Neuronal stem cell (in vitro differentiated cells): Measurements from ENCODE around the gene FGGY.

ENCODE experiments used
- DNase-seq: peaks from one replicate; pipeline ENCODE4 v3.0.0-alpha.2; 2013; ENCODE audit warnings: low spot score
- H2AFZ ChIP-seq: one replicate; pipeline ENCODE4 v1.6.1; 2013; ENCODE audit warnings: mild to moderate bottlenecking, low read length, inconsistent platforms
- H2AK5ac ChIP-seq: 2 replicates; pipeline ENCODE4 v1.6.1; 2013; ENCODE audit warnings: low read depth, mild to moderate bottlenecking, inconsistent platforms, low read length, moderate library complexity, mixed read lengths
- H2BK120ac ChIP-seq: 2 replicates; pipeline ENCODE4 v1.6.1; 2013; ENCODE audit warnings: low read depth, mild to moderate bottlenecking, inconsistent platforms, low read length, moderate library complexity, mixed read lengths
- H2BK12ac ChIP-seq: one replicate; pipeline ENCODE4 v1.6.1; 2013; ENCODE audit warnings: low read length, inconsistent platforms
- H2BK15ac ChIP-seq: 2 replicates; pipeline ENCODE4 v1.6.1; 2013; ENCODE audit warnings: mild to moderate bottlenecking, low read length, inconsistent platforms, mixed read lengths
- H2BK5ac ChIP-seq: one replicate; pipeline ENCODE4 v1.6.1; 2013; ENCODE audit warnings: inconsistent platforms, mild to moderate bottlenecking, low read length, moderate library complexity
- H3K14ac ChIP-seq: one replicate; pipeline ENCODE4 v1.6.1; 2013; ENCODE audit warnings: low read length, inconsistent platforms
- H3K18ac ChIP-seq: 2 replicates; pipeline ENCODE4 v1.6.1; 2013; ENCODE audit warnings: low read length, inconsistent platforms
- H3K23ac ChIP-seq: 2 replicates; pipeline ENCODE4 v1.6.1; 2013; ENCODE audit warnings: low read depth, mild to moderate bottlenecking, mixed read lengths, low read length, inconsistent platforms; ENCODE audit not compliant: poor library complexity
- H3K27ac ChIP-seq: replicated peaks from 3 replicates; pipeline ENCODE4 v1.5.1; 2013; ENCODE audit warnings: low read length, inconsistent platforms
- H3K27me3 ChIP-seq, 3 experiments: 2 replicates each; pipeline ENCODE4 v1.6.1; 2013; ENCODE audit warnings: low read length in 3 of 3, mild to moderate bottlenecking in 2 of 3, inconsistent platforms in 1 of 3, low read depth in 1 of 3, mixed read lengths in 1 of 3, moderate library complexity in 1 of 3; ENCODE audit not compliant: control insufficient read depth in 3 of 3, insufficient read depth in 3 of 3
- H3K36me3 ChIP-seq, 2 donors: replicated peaks in 1 of 2; 2 replicates each; pipeline ENCODE4 v1.6.1; 2013; ENCODE audit warnings: low read length in 2 of 2; ENCODE audit not compliant: control insufficient read depth in 2 of 2, insufficient read depth in 2 of 2
- H3K4ac ChIP-seq: 2 replicates; pipeline ENCODE4 v1.6.1; 2013; ENCODE audit warnings: inconsistent platforms, mild to moderate bottlenecking, low read length, moderate library complexity
- H3K4me1 ChIP-seq, 2 donors: 1 replicate in 1 of 2; 2 replicates in 1 of 2; pipeline ENCODE4 v1.6.1; 2013; ENCODE audit warnings: low read length in 2 of 2, low read depth in 1 of 2; ENCODE audit not compliant: control insufficient read depth in 2 of 2, insufficient read depth in 1 of 2
- H3K4me2 ChIP-seq: one replicate; pipeline ENCODE4 v1.6.1; 2013; ENCODE audit warnings: mild to moderate bottlenecking, low read length, inconsistent platforms; ENCODE audit not compliant: insufficient read depth, poor library complexity, severe bottlenecking
- H3K4me3 ChIP-seq, 2 donors: 2 replicates each; pipeline ENCODE4 v1.5.1; 2013; ENCODE audit warnings: low read length in 2 of 2, mild to moderate bottlenecking in 2 of 2, inconsistent platforms in 1 of 2, moderate library complexity in 1 of 2
- H3K79me1 ChIP-seq: one replicate; pipeline ENCODE4 v1.6.1; 2013; ENCODE audit warnings: low read depth, mild to moderate bottlenecking, inconsistent platforms, low read length, moderate library complexity
- H3K9ac ChIP-seq: one replicate; pipeline ENCODE4 v1.6.1; 2013; ENCODE audit warnings: mild to moderate bottlenecking, low read depth, low read length, inconsistent platforms; ENCODE audit not compliant: poor library complexity
- H3K9me3 ChIP-seq, 2 donors: replicated peaks in 1 of 2; 2 replicates each; pipeline versions ENCODE3 to v1.6.1; 2013; ENCODE audit warnings: low read length in 2 of 2, mild to moderate bottlenecking in 2 of 2, inconsistent platforms in 1 of 2, low read depth in 1 of 2, mixed read lengths in 1 of 2, moderate library complexity in 1 of 2; ENCODE audit not compliant: control insufficient read depth in 2 of 2, insufficient read depth in 1 of 2
- H4K8ac ChIP-seq: one replicate; pipeline ENCODE4 v1.6.1; 2013; ENCODE audit warnings: low read depth, mild to moderate bottlenecking, inconsistent platforms, low read length, moderate library complexity
- H4K91ac ChIP-seq: one replicate; pipeline ENCODE4 v1.6.1; 2013; ENCODE audit warnings: low read length, low read depth, mild to moderate bottlenecking, inconsistent platforms; ENCODE audit not compliant: poor library complexity
- WGBS, 2 donors: extraction: QIAGEN DNeasy Blood & Tissue Kit; methylation state at CpG; one replicate each; pipeline ENCODE4 v1.1.7; 2013; ENCODE audit warnings: missing lambda C conversion rate in 2 of 2, mixed read lengths in 1 of 2; ENCODE audit not compliant: insufficient read length in 2 of 2, insufficient replicate concordance in 1 of 2; ENCODE audit errors: extremely low coverage in 2 of 2; 5-methylcytosine and 5-hydroxymethylcytosine counted together

Gene FGGY

DNA sequence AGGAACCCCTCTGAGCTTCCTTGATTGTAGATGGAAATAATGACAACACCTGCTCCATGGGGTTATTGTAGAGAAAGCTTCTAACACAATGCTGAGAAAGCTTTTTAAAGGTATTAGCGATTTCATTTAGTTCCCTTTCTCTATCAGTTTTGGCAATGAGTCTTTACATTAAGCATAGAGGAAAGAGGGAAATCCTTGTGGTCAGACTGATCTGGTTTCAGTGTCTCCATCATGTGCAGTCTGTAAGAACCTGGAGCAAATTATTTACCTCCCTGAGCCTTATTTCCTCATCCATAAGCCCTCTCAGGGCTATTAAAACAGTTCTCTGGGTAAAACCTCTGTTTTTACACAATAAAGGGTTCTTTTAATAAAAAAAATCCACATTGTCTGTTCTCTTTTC lies 87.5 kb downstream of the FGGY start:
- Histone ChIP-seq H4K8ac (no peak overlapping the region), H3K23ac (no peak overlapping the region), H3K27ac (no peak overlapping the region), H3K4ac (no peak overlapping the region), H3K36me3 (no peaks in the 10 kb centered on the region), H3K18ac (no peak overlapping the region), H3K9ac (no peak overlapping the region), H2BK5ac (no peak overlapping the region), H3K27me3 (no peaks in the 10 kb centered on the region), H3K9me3 (no peaks in the 10 kb centered on the region), H3K4me3 (no peak overlapping the region), H3K4me1 (no peaks in the 10 kb centered on the region), H4K91ac (no peak overlapping the region), H2BK120ac (no peak overlapping the region), H2BK15ac (no peak overlapping the region), H3K4me2 (no peak overlapping the region), H2BK12ac (no peak overlapping the region), H2AK5ac (no peak overlapping the region), H3K14ac (no peak overlapping the region), H3K79me1 (no peaks in the 10 kb centered on the region), H2AFZ (no peak overlapping the region)
- no CpG with 5 or more reads among the region's 1 CpG for WGBS, 2 donors
- no peak for DNase-seq

DNA sequence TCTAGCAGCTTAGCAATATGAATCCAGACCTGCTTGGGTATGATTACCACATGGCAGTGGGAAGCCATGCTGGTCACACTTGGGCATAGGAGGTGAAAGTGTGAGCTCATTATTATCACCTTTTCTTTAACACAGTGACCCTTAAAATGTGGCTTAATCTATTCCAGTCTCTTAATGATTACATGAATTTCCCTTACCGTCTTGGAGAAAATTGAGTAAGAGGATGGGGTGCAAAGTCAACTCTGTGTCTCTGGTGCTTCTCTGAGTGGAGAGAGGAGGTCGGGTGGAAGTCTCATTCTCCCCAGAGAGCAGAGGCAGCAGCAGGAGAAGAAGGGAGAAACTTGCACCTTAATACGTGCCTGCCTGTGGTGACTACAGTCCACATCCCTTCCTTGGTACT lies 91.3 kb downstream of the FGGY start:
- DNase-seq, result no peak
- Histone ChIP-seq H2BK15ac (no peak overlapping the region), H3K18ac (no peak overlapping the region), H2BK120ac (no peak overlapping the region), H3K4me3 (no peak overlapping the region), H2AFZ (no peak overlapping the region), H3K27me3 (no peaks in the 10 kb centered on the region), H4K8ac (no peak overlapping the region), H3K79me1 (no peaks in the 10 kb centered on the region), H3K14ac (no peak overlapping the region), H3K4me1 (peaks cover 5 to 16% of the 10 kb centered on the region in 2 donors), H3K23ac (no peak overlapping the region), H3K9me3 (peaks cover 0 to 2% of the 10 kb centered on the region in 2 donors), H3K9ac (no peak overlapping the region), H2BK5ac (no peak overlapping the region), H2AK5ac (no peak overlapping the region), H3K36me3 (no peaks in the 10 kb centered on the region), H3K27ac (no peak overlapping the region), H2BK12ac (no peak overlapping the region), H4K91ac (no peak overlapping the region), H3K4ac (no peak overlapping the region), H3K4me2 (no peak overlapping the region)
- no CpG with 5 or more reads among the region's 3 CpGs for WGBS, 2 donors

DNA sequence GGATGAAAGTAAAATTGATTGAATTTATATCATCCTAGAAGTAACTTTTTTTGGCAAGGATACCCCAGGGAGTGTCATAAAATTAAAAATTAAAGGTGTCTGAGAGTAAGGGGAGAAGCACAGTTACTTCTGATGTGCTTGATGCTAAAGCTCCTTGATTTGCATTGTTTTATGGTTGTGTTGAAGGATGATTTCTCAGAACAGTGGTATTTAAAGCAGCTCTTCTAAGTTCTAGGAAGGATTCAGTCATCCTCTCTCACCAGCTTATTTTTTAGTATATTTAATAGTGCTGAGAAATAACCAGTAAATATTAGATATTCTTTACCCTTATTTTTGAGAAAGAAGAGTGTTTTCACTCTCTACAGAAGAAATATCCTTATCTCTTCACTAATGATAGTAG lies 93.0 kb downstream of the FGGY start:
- no peak overlapping the region for H2BK120ac ChIP-seq
- H3K9ac ChIP-seq, result no peak overlapping the region
- no peak overlapping the region for H3K18ac ChIP-seq
- H3K27me3 ChIP-seq, result no peaks in the 10 kb centered on the region
- no peak for DNase-seq
- no peak overlapping the region for H3K4me2 ChIP-seq
- H3K4ac ChIP-seq, result no peak overlapping the region
- no peak overlapping the region for H3K27ac ChIP-seq
- H4K8ac ChIP-seq, result no peak overlapping the region
- no peaks in the 10 kb centered on the region for H3K79me1 ChIP-seq
- H3K9me3 ChIP-seq, result peaks cover 0 to 2% of the 10 kb centered on the region in 2 donors
- H3K4me3 ChIP-seq, result no peak overlapping the region
- no peak overlapping the region for H2BK5ac ChIP-seq
- no peak overlapping the region for H3K23ac ChIP-seq
- peaks cover 14 to 28% of the 10 kb centered on the region in 2 donors for H3K4me1 ChIP-seq
- no peaks in the 10 kb centered on the region for H3K36me3 ChIP-seq
- H2AK5ac ChIP-seq, result no peak overlapping the region
- H4K91ac ChIP-seq, result no peak overlapping the region
- no peak overlapping the region for H2BK12ac ChIP-seq
- no peak overlapping the region for H3K14ac ChIP-seq
- H2AFZ ChIP-seq, result no peak overlapping the region
- no peak overlapping the region for H2BK15ac ChIP-seq

- H4K8ac ChIP-seq, result no peak overlapping the region
- H3K18ac ChIP-seq, result no peak overlapping the region
- no peak for DNase-seq
- H3K79me1 ChIP-seq, result no peaks in the 10 kb centered on the region
- H3K23ac ChIP-seq, result no peak overlapping the region
- no peak overlapping the region for H3K4ac ChIP-seq
- no peak overlapping the region for H3K4me2 ChIP-seq
- no peak overlapping the region for H2BK15ac ChIP-seq
- WGBS, 2 donors, result no CpG with 5 or more reads among the region's 3 CpGs
- no peak overlapping the region for H2AFZ ChIP-seq
- no peaks in the 10 kb centered on the region for H3K36me3 ChIP-seq
- H2AK5ac ChIP-seq, result no peak overlapping the region
- H3K4me1 ChIP-seq, result peaks cover 14 to 28% of the 10 kb centered on the region in 2 donors
- H2BK120ac ChIP-seq, result no peak overlapping the region
- H2BK5ac ChIP-seq, result no peak overlapping the region
- no peak overlapping the region for H4K91ac ChIP-seq
- H3K14ac ChIP-seq, result no peak overlapping the region
- no peak overlapping the region for H3K4me3 ChIP-seq
- no peak overlapping the region for H3K27ac ChIP-seq
- no peak overlapping the region for H3K9ac ChIP-seq
- no peaks in the 10 kb centered on the region for H3K27me3 ChIP-seq
- peaks cover 0 to 2% of the 10 kb centered on the region in 2 donors for H3K9me3 ChIP-seq
- H2BK12ac ChIP-seq, result no peak overlapping the region
Measured at GRCh38 chr1:59390307-59390706, 93.4 kb downstream of the FGGY start.
